ENCODE data around the gene EPHA4. TPM values are rescaled to one million over a fixed set of nuclear protein-coding genes. Genes with fewer than 3 reads are reported as not detected.

The EPHA4 gene
- total RNA-seq, 1 experiment from 2014 or later, result 3.3 TPM

- Histone ChIP-seq H3K4me2 (ENCODE audit: low read length) (no peak overlapping the region), H3K9me2 (replicated peaks; ENCODE audit: low read length) (no peaks in the 10 kb centered on the region), H2AFZ (ENCODE audit: low read length) (no peak overlapping the region), H3K27ac (ENCODE audit: low read length) (no peak overlapping the region), H4K20me1 (ENCODE audit: low read length) (no peaks in the 10 kb centered on the region), H3K79me2 (ENCODE audit: low read length) (no peaks in the 10 kb centered on the region), H3K9me3 (ENCODE audit: low read length) (no peaks in the 10 kb centered on the region), H3K27me3 (ENCODE audit: low read length) (no peaks in the 10 kb centered on the region), H3K36me3 (ENCODE audit: low read depth, low read length) (no peaks in the 10 kb centered on the region), H3F3A (ENCODE audit: low read length, unreplicated experiment) (no peaks in the 10 kb centered on the region), H3K4me1 (ENCODE audit: insufficient read depth, low read length) (peaks cover 30% of the 10 kb centered on the region), H3K9ac (ENCODE audit: low read length) (no peak overlapping the region), H3K4me3 (ENCODE audit: low read length) (no peak overlapping the region)
- intact Hi-C loops (cut with micrococcal nuclease), result loop anchor here (5.0 kb wide), 1 partner anchor 69 kb away; no protein-coding TSS in a partner anchor
- ChIA-PET POLR2A (ENCODE audit: unreplicated experiment) (no interaction called here), CTCF (no interaction called here)
- TF ChIP-seq CTCF (conservative IDR thresholded peaks at IDR 0.05; ENCODE audit: low read depth, low read length), result no peak
- no peak for TF ChIP-seq EZH2 (IDR thresholded peaks at IDR 0.05; ENCODE audit: low read length, unreplicated experiment)
- TF ChIP-seq EZH2phosphoT487 (IDR thresholded peaks at IDR 0.05; ENCODE audit: borderline replicate concordance, low read length), result no peak
- no TSS peak for BruUV-seq (replicated peaks)
- DNase-seq (no peak), ATAC-seq (no peak)
Observed at GRCh38 chr2:221448057-221448843, 123.9 kb downstream of the EPHA4 start.

- POLR2A ChIA-PET (ENCODE audit: unreplicated experiment), result interaction anchor here (0.6 kb wide), 1 partner anchor 70 kb away, joined by 5 read pairs; no protein-coding TSS in a partner anchor
- H2AFZ ChIP-seq (ENCODE audit: low read length), result no peak overlapping the region
- no TSS peak for BruUV-seq (replicated peaks)
- no peak for TF ChIP-seq CTCF (conservative IDR thresholded peaks at IDR 0.05; ENCODE audit: low read depth, low read length)
- TF ChIP-seq EZH2phosphoT487 (IDR thresholded peaks at IDR 0.05; ENCODE audit: borderline replicate concordance, low read length), result no peak
- TF ChIP-seq EZH2 (IDR thresholded peaks at IDR 0.05; ENCODE audit: low read length, unreplicated experiment), result no peak
- H3K9me3 ChIP-seq (ENCODE audit: low read length), result no peaks in the 10 kb centered on the region
- no peak overlapping the region for H3K9ac ChIP-seq (ENCODE audit: low read length)
- H3K79me2 ChIP-seq (ENCODE audit: low read length), result no peaks in the 10 kb centered on the region
- ATAC-seq (no peak), DNase-seq (peak; percentile 19)
- H3K36me3 ChIP-seq (ENCODE audit: low read depth, low read length), result no peaks in the 10 kb centered on the region
- H3K9me2 ChIP-seq (replicated peaks; ENCODE audit: low read length), result no peaks in the 10 kb centered on the region
- no peaks in the 10 kb centered on the region for H4K20me1 ChIP-seq (ENCODE audit: low read length)
- peaks cover 31% of the 10 kb centered on the region for H3K4me1 ChIP-seq (ENCODE audit: insufficient read depth, low read length)
- CTCF ChIA-PET, result no interaction called here
- no peaks in the 10 kb centered on the region for H3K27me3 ChIP-seq (ENCODE audit: low read length)
- peak overlapping the region; percentile 3; the same call in 1 of the 2 replicates for H3K4me2 ChIP-seq (ENCODE audit: low read length)
- H3F3A ChIP-seq (ENCODE audit: low read length, unreplicated experiment), result no peaks in the 10 kb centered on the region
- intact Hi-C loops (cut with micrococcal nuclease), result loop anchor here (5.0 kb wide), 1 partner anchor 70 kb away; no protein-coding TSS in a partner anchor
- no peak overlapping the region for H3K4me3 ChIP-seq (ENCODE audit: low read length)
- H3K27ac ChIP-seq (ENCODE audit: low read length), result peak overlapping the region; percentile 19; the same call in 1 of the 2 replicates
Observed at GRCh38 chr2:221447310-221447709, 124.8 kb downstream of the EPHA4 start.

GRCh38 chr2:221446140-221446539, 126.0 kb downstream of the EPHA4 start:
- CTCF ChIA-PET, result no interaction called here
- POLR2A ChIA-PET (ENCODE audit: unreplicated experiment), result no interaction called here
- DNase-seq (no peak), ATAC-seq (no peak)
- Histone ChIP-seq H3K4me3 (ENCODE audit: low read length) (no peak overlapping the region), H3K9me2 (replicated peaks; ENCODE audit: low read length) (no peaks in the 10 kb centered on the region), H3K9me3 (ENCODE audit: low read length) (no peaks in the 10 kb centered on the region), H3K27me3 (ENCODE audit: low read length) (no peaks in the 10 kb centered on the region), H3K79me2 (ENCODE audit: low read length) (no peaks in the 10 kb centered on the region), H3K4me2 (ENCODE audit: low read length) (no peak overlapping the region), H4K20me1 (ENCODE audit: low read length) (no peaks in the 10 kb centered on the region), H3K9ac (ENCODE audit: low read length) (no peak overlapping the region), H3K4me1 (ENCODE audit: insufficient read depth, low read length) (peaks cover 31% of the 10 kb centered on the region), H2AFZ (ENCODE audit: low read length) (no peak overlapping the region), H3F3A (ENCODE audit: low read length, unreplicated experiment) (no peaks in the 10 kb centered on the region), H3K27ac (ENCODE audit: low read length) (no peak overlapping the region), H3K36me3 (ENCODE audit: low read depth, low read length) (no peaks in the 10 kb centered on the region)
- no TSS peak for BruUV-seq (replicated peaks)
- TF ChIP-seq EZH2phosphoT487 (IDR thresholded peaks at IDR 0.05; ENCODE audit: borderline replicate concordance, low read length) (no peak), EZH2 (IDR thresholded peaks at IDR 0.05; ENCODE audit: low read length, unreplicated experiment) (no peak), CTCF (conservative IDR thresholded peaks at IDR 0.05; ENCODE audit: low read depth, low read length) (no peak)
- intact Hi-C loops (cut with micrococcal nuclease), result loop anchor here (5.0 kb wide), 1 partner anchor 71 kb away; no protein-coding TSS in a partner anchor
